GM18907 (cell line): ENCODE results near the gene PRELID1.
"Not testable (repeated sequence)": the region's sequence is repeated elsewhere in the genome, so short reads cannot be mapped to it uniquely, and the experiment has no call there.

ENCODE experiments used
- ATAC-seq: cut with Tn5 transposase; IDR thresholded peaks from one replicate; pipeline ENCODE4 v1.9.1; 2021; ENCODE audit warnings: mild to moderate bottlenecking, moderate library complexity; ENCODE audit not compliant: unreplicated experiment

The PRELID1 gene

DNA sequence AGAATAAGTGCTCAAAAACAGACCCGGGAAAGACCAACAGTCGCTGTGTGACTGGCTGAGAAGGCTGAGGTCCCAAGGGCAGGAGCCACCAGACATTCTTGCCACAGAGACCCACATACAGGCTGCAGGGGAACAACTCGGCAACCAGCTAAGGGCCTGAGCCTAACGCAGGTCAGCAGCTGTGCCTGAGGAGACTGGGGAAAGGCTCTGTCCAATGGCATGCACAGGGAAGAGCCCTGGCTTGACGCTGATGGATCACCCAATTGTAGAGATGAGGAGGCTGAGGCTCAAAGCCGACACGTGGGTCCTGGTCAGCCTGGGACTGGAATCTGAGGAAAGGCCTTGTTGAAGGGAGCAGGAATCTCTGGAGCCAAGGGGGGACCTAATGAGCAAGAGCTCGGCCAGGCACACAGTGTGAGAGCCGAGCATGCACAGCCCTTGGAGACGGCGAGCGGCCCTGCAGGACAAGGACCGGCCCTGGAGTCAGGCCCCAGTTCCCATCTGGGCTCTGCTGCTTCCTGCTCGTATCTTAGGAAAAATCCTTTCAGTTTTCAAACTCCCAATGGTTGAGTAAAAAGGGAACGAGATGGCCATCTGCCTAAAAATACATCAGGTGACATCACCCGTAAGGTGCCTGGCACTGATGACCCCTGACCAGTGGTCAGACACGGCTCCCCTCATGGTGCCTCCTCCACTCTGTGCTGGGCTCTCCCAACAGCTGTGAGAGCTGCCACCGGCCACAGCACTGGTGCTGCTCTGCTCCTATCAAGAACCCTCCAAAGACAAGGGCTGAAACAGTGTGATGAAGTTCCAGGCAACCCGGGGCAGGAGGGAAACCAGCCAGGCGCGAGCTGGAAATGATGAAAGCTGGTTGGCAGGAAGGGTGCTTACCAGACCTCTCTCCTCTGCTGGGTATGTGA, 31.4 kb downstream of the PRELID1 start:
- no peak for ATAC-seq

DNA sequence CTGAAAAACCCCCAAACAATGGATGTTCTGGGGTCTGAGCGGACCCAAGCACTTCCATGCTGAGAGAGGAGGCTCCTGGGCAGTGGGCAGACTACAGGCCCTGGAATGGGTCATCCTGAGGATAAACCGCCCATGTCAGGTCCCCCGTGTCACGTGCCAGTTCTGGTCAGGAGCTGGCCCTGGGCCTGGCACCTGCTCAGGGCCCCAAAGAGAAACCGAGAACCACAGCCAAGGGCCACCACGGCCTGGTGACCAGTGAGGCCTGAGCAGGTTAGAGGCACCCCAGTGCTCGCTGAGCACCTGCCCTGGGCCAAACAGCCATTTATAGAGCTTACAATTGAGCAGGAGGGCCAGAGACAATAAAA, 32.1 kb downstream of the PRELID1 start:
- no peak for ATAC-seq

DNA sequence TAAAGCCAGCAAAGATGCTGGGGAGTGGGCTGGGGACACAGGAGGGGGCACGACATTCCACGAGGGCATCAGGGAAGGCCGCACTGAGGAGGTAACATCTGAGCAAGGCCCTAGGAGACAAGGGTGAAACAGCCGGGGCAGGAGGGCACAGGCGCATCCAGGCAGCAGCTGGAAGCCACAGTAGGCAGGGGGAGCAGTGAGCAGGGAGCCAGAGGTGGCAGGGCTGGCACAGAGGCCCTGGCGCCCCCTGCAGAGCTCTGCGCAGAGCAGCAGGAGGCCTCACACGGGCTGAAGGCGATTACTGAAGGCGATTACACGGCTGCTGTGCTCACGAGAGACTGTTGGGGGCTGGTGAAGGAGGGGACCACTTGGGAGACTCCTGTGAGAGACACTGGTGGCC, 32.5 kb downstream of the PRELID1 start:
- no peak for ATAC-seq

DNA sequence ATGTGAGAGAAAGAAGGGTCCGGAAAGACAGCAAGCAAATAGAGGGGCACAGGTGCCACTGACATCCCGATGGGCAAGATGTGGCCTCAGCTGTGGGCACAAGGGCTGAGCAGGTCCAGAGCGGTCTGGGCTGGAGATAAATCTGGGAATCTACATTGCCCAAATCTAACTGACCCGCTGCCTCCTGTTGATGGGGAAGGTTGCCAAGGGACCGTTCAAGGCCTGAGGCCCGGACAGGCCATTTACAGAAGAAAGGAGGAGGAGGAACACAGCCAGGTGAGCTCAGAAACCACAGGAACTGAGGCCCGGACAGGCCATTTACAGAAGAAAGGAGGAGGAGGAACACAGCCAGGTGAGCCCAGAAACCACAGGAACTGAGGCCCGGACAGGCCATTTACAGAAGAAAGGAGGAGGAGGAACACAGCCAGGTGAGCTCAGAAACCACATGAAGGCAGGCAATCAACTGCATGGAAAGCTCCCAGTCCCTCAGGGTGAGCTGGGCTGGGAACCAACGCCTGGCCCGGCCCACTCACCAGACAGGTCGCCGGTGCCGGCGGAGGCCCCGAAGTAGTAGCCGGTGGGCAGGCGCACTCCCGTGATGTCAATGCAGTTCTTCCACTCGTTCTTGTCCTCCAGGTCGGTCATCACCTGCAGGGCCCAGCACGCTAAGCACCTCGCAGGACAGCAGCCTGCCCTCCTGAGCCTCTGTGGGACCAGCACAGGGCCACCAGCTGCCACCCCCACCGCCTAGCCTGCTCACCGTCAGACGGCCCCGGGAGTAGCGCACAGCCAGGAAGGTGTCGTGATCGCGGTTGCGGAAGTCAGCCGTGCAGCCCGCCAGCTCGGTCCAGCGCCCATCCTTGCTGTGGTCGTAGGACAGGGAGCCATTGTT, 33.2 kb downstream of the PRELID1 start:
- ATAC-seq, result no peak

DNA sequence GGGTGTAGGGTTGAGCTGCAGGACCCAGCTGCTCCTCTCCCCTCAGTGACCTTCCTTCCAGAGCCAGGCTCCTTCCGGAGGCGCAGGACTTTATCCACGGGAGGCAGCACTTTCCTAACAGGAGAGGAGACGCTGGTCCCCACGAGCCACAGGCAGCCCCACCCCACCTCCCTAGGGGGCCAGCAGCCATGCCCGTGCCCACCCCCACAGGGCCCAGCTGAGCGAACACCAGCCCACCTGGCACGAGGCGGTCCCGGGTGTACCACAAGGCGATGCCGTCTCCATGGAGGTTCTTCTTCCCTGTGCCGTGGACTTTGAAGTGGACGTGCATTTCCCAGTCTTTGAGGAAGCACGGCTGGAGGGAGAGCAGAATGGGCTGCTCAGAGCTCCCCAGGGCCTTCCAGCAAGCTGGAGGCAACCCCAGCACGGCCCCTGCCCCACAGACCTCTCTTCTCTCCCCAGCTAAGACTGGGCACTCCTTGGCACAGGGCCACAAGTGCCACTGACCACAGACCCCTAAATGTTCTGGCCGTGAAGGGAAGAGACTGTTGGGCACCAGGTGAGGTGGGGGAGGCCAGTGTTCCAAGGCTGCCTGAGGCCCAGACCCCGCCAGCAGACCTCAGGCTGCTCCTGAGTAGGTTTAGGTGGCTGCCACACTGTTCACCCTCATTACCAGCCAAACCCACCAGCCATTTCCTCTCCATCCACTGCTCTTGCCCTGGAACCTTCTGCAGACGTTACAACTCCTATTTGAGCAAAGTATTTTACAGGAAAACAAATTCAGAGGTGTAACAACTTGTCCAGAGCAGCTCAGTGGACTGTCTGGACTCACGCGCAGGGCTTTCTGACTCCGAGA, 34.9 kb downstream of the PRELID1 start:
- no peak for ATAC-seq

DNA sequence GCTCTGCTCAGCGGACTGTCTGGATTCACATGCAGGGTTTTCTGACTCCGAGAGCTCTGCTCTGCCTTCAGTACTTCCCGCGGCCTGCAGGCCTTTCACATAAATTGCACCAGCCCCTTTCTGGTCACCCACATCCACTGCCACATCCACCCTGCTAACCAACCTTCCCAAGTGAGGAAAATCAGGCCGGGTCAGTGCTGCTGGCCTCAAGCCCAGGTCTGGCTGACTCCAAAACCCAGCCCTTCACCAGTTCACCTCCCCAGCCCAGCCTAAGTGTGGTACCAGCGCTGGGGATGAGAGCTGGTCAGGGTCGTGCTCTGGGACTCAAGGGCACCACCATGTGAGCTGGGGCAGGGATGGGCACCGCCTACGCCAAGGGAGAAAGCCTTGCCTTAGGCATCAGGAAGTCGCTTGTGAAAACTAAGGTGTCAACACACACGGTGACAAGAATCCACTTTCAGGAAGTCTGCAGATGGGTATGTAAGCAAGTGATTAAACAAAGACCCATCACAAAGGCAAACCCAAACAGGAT, 35.6 kb downstream of the PRELID1 start:
- ATAC-seq, result no peak

DNA sequence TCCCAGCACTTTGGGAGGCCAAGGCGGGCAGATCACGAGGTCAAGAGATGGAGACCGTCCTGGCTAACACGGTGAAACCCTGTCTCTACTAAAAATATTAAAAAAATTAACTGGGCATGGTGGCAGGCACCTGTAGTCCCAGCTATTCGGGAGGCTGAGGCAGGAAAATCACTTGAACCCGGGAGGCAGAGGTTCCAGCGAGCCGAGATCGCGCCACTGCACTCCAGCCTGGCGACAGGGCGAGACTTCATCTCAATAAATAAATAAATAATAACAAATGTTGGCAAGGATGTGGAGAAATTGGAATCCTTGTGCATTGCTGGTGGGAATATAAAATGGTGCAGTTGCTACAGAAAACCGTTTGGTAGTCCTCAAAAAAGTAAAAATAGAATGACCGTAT, 39.4 kb downstream of the PRELID1 start:
- not testable (repeated sequence) for ATAC-seq

DNA sequence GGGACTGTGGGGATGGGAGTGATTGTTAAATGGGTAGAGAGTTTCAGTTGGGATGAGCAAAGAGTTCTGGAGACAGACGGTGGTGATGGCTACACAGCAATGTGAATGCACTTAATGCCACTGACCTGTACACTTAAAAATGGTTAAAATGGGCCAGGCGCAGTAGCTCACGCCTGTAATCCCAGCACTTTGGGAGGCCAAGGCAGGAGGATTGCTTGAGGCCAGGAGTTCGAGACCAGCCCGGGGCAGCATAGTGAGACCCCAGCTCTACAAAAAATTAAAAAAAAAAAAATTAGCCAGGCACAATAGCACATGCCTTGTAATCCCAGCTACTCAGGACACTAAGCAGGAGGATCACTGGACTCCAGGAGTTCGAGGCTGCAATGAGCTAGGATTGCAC, 40.2 kb downstream of the PRELID1 start:
- ATAC-seq, result no peak

DNA sequence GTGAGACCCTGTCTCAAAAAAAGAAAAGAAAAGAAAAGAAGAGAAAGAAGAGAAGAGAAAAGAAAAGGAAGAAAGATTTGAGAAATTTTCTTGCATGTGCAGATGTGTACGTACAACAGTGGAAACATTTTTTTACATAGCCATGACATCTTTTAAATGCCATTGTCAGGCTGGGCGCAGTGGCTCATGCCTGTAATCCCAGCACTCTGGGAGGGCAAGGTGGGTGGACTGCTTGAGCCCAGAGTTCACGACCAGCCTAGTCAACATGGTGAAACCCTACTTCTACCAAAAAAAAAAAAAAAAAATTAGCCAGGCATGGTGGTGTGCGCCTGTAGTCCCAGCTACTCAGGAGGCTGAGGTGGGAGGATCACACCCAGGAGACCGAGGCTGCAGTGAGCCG, 41.3 kb downstream of the PRELID1 start:
- no peak for ATAC-seq

DNA sequence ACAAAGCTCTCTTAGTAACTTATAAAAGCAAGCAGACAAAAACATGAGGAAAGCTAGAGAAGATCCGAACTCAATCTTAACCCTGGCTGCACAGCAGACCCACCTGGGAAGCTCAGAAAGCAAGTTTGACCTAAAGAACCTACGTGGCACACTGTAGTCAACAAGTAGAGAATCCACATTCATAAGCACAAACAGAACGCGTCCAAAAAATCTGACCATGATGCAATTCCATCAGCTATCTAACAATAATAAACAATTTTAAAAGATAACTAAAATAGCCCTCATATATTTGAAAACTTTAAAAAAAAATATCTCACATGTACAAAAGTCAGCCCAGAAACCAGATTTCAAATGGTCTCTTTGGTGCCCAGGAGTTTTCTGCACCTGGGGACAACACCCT, 43.2 kb downstream of the PRELID1 start:
- ATAC-seq, result no peak

DNA sequence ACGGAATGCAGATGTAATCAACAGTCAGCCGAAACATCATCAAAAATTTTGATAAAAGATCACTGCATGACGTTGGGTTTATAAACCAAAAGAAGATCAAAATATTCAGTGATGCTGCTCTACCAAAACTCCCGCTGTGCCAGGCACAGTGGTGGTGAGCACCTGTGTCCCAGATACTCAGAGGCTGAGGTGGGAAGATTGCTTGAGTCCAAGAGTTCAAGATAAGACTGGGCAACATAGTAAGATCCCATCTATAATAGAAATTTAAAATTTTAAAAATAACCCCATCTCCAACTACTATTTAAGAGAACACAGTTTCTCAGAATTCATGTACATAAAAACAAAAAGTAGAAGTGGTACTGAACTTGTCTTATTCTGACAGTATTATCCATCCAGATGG, 44.1 kb downstream of the PRELID1 start:
- no peak for ATAC-seq

DNA sequence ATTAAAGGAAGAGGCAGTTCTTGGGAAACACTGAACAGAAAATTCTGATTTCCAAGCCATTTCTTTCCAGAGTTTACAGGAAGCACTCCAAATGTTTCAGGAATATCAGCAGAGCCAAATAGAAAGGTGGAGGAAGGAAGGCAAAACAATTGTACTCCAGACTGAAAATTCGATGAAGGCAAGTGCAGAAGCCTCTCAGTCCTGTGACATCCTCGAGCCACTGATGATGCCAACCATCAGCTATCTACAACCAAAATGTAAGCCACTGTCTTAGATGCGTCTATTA, 45.7 kb downstream of the PRELID1 start:
- ATAC-seq, result no peak

DNA sequence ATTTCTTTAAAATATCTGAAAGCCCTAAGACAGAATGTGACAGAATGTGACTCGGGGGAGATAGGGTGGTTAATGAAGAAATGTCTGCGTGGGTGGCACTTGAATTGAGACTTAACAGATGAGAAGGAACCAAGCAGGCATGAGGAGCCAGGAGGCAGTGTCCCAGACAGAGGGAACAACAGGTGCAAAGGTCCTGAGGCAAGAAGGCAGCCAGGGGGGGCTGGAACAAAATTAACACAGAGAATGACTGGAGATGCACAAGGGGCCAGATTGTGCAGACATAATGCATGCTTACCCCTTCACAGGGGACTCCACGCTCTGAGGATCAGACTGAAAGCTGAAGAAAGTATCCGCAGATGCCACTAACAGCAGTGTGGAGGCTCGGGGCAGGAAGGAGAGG, 46.2 kb downstream of the PRELID1 start:
- no peak for ATAC-seq

DNA sequence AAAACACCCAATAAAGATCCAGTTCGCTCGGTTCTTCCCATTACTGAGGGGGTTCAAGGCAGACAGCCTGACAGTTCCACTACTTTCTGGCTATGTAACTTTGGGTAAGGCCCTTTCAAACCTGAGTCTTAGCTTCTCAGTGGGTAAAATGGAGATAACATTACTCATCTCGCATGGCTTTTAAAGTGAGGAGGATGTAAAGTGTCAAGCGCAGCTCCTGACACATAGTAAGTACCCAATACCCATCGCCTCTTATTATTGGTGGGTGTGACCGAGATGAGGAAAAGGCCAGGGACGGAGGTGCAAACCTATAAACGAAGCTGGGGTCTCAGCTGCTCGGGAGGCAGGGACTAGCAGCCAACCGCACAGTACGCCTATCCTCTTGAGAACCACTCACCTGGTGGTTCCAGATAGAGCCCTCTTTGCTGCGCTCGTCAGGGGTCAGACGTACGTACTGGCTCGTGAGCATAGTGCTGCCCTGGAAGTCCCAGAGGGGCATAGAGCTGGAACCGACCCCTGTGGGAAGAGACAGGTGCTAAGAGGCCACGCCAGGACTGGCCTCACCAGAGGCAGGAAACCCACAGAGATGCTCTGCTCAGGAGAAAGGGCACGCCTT, 47.3 kb downstream of the PRELID1 start:
- peak; percentile 26 for ATAC-seq

DNA sequence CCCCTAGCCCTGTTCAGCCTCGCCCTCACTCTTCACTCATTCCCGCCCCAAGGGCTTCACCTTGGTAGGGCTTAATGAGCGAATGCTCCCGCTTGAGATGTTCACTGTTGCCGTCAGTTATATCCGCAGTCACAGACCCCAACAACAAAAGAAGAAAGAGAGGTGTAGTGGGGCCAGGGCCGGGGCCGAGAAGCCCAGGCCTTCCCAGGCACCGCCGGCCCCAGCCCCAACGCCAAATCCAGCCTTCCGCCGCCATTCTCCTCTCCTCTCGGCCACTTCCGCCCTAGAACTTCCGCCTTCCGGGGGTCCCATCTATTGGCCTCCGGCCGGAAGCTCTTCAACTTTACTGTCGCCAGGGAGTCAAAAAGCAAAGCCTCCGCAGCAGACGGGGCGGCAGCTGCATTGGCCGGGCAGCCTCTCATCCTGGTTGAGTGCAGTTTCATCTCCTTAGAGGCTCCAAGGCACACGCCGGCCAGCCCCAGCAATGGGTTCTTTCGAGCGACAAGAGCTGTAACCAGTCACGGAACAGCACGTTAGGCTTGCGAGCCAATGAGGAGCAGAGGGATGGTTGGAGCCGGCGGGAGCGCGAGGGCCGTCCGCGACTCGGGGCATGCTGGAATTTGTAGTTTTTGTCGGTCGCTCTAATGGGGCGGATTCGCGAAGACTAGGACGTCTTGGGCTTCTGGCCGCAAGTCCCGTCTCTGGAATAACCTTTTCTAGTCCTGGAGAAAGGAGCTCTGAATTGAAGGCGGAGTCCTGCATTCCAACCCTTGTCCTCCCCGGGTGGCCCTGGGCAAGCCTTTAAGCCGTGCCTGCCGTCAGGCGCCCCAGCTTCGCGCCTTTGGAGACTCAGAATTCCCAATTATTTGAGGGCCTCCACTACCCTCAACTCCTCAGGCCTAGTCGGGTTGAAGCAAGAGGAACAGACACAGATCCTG, 48.1 kb downstream of the PRELID1 start, which contains the start of gene LMAN2:
Gene LMAN2, minus strand, starts transcription at position 277 of the 938 bp plus-strand sequence. Its CDS starts 21 bp downstream, at position 256.
- ATAC-seq, result peak; percentile 92

DNA sequence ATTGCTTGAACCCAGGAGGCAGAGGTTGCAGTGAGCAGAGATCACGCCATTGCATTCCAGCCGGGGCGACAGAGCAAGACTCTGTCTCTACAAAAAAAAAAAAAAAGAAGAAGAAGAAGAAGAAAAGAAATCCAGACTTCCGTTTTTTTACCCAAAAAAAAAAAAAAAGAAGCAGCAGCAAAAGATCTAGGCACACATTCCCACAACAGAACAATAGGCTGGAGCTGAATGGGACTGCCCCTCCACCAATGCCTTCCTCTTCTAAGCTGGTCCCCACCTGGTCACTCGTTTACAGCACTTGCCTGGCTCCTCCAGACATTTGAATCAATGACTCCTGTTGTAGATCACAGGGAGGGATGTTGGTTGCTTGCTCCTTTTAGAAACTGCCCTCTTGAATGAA, 49.5 kb downstream of the PRELID1 start:
- no peak for ATAC-seq

DNA sequence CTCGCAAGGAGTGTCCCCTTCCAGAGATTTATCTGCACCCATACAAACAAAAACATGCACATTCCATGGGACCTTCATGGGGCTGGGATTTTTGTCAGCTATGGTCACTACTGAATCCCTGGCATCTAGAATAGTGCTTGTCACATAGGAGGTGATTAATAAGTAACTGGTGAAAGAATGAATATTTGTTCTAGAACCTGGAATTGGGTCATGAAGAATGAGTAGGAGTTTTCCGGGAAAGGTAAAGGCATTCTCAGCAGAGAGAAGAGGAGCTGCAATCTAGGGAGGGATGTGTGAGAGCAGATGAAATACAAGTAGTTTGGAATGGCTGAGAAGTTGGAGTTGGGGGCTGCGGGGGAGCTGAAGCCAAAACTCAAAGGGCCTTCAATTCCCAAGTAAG, 50.7 kb downstream of the PRELID1 start:
- no peak for ATAC-seq

DNA sequence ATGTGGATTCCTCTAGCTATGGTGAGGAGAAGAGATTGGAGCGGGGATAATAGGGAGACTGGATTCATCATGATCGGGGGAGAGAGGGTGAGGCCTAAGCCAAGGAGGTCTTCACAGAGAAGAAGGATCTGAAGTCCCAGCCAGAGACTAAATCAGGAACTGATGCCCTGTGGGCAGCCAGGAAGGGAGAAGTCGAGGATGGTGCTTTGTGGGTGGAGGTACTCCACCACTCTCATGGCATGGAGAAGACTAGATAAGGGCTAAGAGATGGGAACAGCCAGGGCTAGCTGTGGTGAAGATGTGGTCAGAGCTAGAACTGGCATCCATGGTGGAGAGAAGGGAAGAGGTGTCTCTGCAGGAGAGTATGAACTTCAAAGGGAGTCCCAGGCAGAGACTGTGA, 51.1 kb downstream of the PRELID1 start:
- ATAC-seq, result no peak

DNA sequence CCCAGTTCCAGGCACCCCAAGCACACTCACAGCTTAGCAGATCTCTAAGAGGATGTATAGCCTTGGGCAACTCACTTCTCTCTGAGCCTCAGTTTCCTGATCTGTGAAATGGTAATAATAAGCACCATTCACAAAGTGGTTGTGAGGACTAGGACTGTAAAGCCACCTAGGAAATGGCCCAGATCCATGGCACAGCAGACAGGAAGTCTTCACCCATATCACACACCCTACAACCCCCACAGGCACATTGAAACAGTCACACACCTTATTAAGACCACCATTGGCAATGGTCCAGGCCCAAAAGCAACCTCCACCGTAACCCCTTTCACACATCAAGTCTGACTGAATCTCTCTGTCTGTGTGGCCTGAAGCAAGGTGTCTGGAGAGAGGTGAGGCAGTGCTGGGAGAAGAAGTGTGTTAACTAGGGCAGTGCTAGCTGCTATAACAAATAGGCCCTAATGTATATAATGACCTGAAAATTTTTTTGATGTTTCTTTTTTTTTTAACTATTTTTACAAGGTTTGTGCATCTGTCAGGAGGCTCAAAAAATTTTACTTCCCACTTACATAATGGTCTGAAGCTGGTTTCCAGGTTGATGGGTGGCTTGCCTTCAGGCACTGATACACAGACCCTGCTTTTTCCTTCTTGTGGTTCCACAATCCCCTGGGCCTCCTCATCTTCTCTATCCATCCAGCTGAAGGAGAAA, 51.7 kb downstream of the PRELID1 start:
- ATAC-seq, result no peak
